Karpas-422 (cell line): ENCODE results near the gene BAIAP2L1. TPM values are rescaled to one million over a fixed set of nuclear protein-coding genes. Genes with fewer than 3 reads are reported as not detected.
"Not testable (repeated sequence)": the region's sequence is repeated elsewhere in the genome, so short reads cannot be mapped to it uniquely, and the experiment has no call there.

Experiments
- DNase-seq: peaks from one replicate; pipeline ENCODE4 v3.0.0-alpha.2; 2015
- H2AFZ ChIP-seq: fragments of 200-600 bp; sonication (generic); 2 replicates; pipeline ENCODE4 v1.6.1; 2014; ENCODE audit warnings: antibody characterized with exemption, low read length, mixed read lengths
- H3K27ac ChIP-seq: fragments of 200-600 bp; sonication (generic); 2 replicates; pipeline ENCODE4 v1.5.1; 2014; ENCODE audit warnings: mild to moderate bottlenecking, low read length, moderate library complexity
- H3K27me3 ChIP-seq: fragments of 200-600 bp; sonication (generic); 2 replicates; pipeline ENCODE4 v1.6.1; 2014; ENCODE audit warnings: low read length, mixed read lengths
- H3K36me3 ChIP-seq: fragments of 200-600 bp; sonication (generic); 2 replicates; pipeline ENCODE4 v1.6.1; 2014; ENCODE audit warnings: low read length, mixed read lengths; ENCODE audit not compliant: insufficient read depth
- H3K4me1 ChIP-seq: fragments of 200-600 bp; sonication (generic); 2 replicates; pipeline ENCODE4 v1.6.1; 2014; ENCODE audit warnings: mild to moderate bottlenecking, low read length, mixed read lengths
- H3K4me2 ChIP-seq: fragments of 200-600 bp; sonication (generic); 2 replicates; pipeline ENCODE4 v1.6.1; 2014; ENCODE audit warnings: low read length, low read depth, mild to moderate bottlenecking; ENCODE audit not compliant: poor library complexity, severe bottlenecking
- H3K4me3 ChIP-seq: fragments of 200-600 bp; sonication (generic); 2 replicates; pipeline ENCODE4 v1.5.1; 2014; ENCODE audit warnings: mild to moderate bottlenecking, antibody characterized with exemption, low read length, mixed read lengths
- H3K79me2 ChIP-seq: fragments of 200-600 bp; sonication (generic); 2 replicates; pipeline ENCODE4 v1.6.1; 2014; ENCODE audit warnings: mild to moderate bottlenecking, low read length, mixed read lengths
- H3K9ac ChIP-seq: fragments of 200-600 bp; sonication (generic); 2 replicates; pipeline ENCODE4 v1.6.0; 2014; ENCODE audit warnings: low read length
- H3K9me2 ChIP-seq: fragments of 200-600 bp; sonication (generic), shearing (Covaris generic); replicated peaks from 2 replicates; pipeline ENCODE4 v1.6.0; 2014; ENCODE audit warnings: mild to moderate bottlenecking, low read length, moderate library complexity; ENCODE audit not compliant: insufficient read depth
- H3K9me3 ChIP-seq: fragments of 300-700, 200-600 bp; sonication (generic); 2 replicates; pipeline ENCODE4 v1.6.1; 2014; ENCODE audit warnings: low read length, mixed read lengths
- H4K20me1 ChIP-seq: fragments of 200-600 bp; sonication (generic); 2 replicates; pipeline ENCODE4 v1.6.1; 2014; ENCODE audit warnings: mild to moderate bottlenecking, antibody characterized with exemption, low read length, low read depth; ENCODE audit not compliant: insufficient read depth
- total RNA-seq: library from RNA; depleted of rRNA; stranded (reverse); fragments of >200 nt; shearing (Covaris generic); gene quantifications from 2 replicates; pipeline ENCODE4 v1.2.3, GENCODE V29; 2014; ENCODE audit warnings: low replicate concordance

BAIAP2L1 gene
- total RNA-seq, 1 experiment from 2014 or later: not detected

GRCh38 chr7:98319176-98319575 is 81.7 kb downstream of the BAIAP2L1 start:
- Histone ChIP-seq H3K27me3 (no peaks in the 10 kb centered on the region), H3K9me3 (no peaks in the 10 kb centered on the region), H3K27ac (no peak overlapping the region), H2AFZ (no peak overlapping the region), H3K9ac (no peak overlapping the region), H3K79me2 (no peaks in the 10 kb centered on the region), H3K36me3 (no peaks in the 10 kb centered on the region), H3K4me2 (no peak overlapping the region), H3K9me2 (no peaks in the 10 kb centered on the region), H3K4me1 (peaks cover 28% of the 10 kb centered on the region), H3K4me3 (no peak overlapping the region), H4K20me1 (no peaks in the 10 kb centered on the region)
- no peak for DNase-seq

- DNase-seq: no peak
- H3K36me3 ChIP-seq: no peaks in the 10 kb centered on the region
- no peak overlapping the region for H3K4me2 ChIP-seq
- H3K9ac ChIP-seq: no peak overlapping the region
- no peaks in the 10 kb centered on the region for H3K9me2 ChIP-seq
- no peaks in the 10 kb centered on the region for H3K27me3 ChIP-seq
- H3K4me3 ChIP-seq: no peak overlapping the region
- no peaks in the 10 kb centered on the region for H3K9me3 ChIP-seq
- H3K79me2 ChIP-seq: no peaks in the 10 kb centered on the region
- no peak overlapping the region for H2AFZ ChIP-seq
- H4K20me1 ChIP-seq: no peaks in the 10 kb centered on the region
- no peak overlapping the region for H3K27ac ChIP-seq
- H3K4me1 ChIP-seq: peaks cover 31% of the 10 kb centered on the region
Measured at GRCh38 chr7:98317366-98318040, 83.4 kb downstream of the BAIAP2L1 start.

GRCh38 chr7:98315994-98316527 is 84.8 kb downstream of the BAIAP2L1 start:
- H3K9me3 ChIP-seq, H3K9ac ChIP-seq, H3K27me3 ChIP-seq, DNase-seq, H2AFZ ChIP-seq, H4K20me1 ChIP-seq, H3K36me3 ChIP-seq, H3K9me2 ChIP-seq, H3K79me2 ChIP-seq: not testable (repeated sequence)
- Histone ChIP-seq H3K4me3 (peak overlapping the region; percentile 44; the same call in 1 of the 2 replicates), H3K4me1 (peaks cover 31% of the 10 kb centered on the region), H3K4me2 (peak overlapping the region; percentile 49), H3K27ac (peak overlapping the region; percentile 98)

GRCh38 chr7:98315318-98315993 is 85.4 kb downstream of the BAIAP2L1 start:
- no peak overlapping the region for H2AFZ ChIP-seq
- peak overlapping the region; percentile 56; the same call in 1 of the 2 replicates for H3K9ac ChIP-seq
- H3K4me2 ChIP-seq: peak overlapping the region; percentile 56
- H3K79me2 ChIP-seq: no peaks in the 10 kb centered on the region
- H3K4me3 ChIP-seq: peak overlapping the region; percentile 44; the same call in 1 of the 2 replicates
- no peaks in the 10 kb centered on the region for H3K36me3 ChIP-seq
- no peaks in the 10 kb centered on the region for H4K20me1 ChIP-seq
- H3K9me3 ChIP-seq: no peaks in the 10 kb centered on the region
- no peaks in the 10 kb centered on the region for H3K9me2 ChIP-seq
- DNase-seq: peak; percentile 86
- H3K27ac ChIP-seq: peak overlapping the region; percentile 98
- H3K27me3 ChIP-seq: no peaks in the 10 kb centered on the region
- H3K4me1 ChIP-seq: peaks cover 31% of the 10 kb centered on the region

GRCh38 chr7:98314469-98314868 is 86.4 kb downstream of the BAIAP2L1 start:
- peak; percentile 79 for DNase-seq
- Histone ChIP-seq H3K4me2 (peak overlapping the region; percentile 56), H3K79me2 (no peaks in the 10 kb centered on the region), H3K4me1 (peaks cover 31% of the 10 kb centered on the region), H4K20me1 (no peaks in the 10 kb centered on the region), H3K9me3 (no peaks in the 10 kb centered on the region), H3K9me2 (no peaks in the 10 kb centered on the region), H3K9ac (peak overlapping the region; percentile 56), H2AFZ (no peak overlapping the region), H3K4me3 (0 out of 2 replicates have a peak overlapping the region, but pooled peaks have one; percentile 26), H3K36me3 (no peaks in the 10 kb centered on the region), H3K27me3 (no peaks in the 10 kb centered on the region), H3K27ac (peak overlapping the region; percentile 98)

GRCh38 chr7:98312201-98312600 is 88.7 kb downstream of the BAIAP2L1 start:
- Histone ChIP-seq H3K9ac (no peak overlapping the region), H3K79me2 (no peaks in the 10 kb centered on the region), H3K9me3 (no peaks in the 10 kb centered on the region), H3K4me1 (peaks cover 25% of the 10 kb centered on the region), H3K9me2 (no peaks in the 10 kb centered on the region), H2AFZ (no peak overlapping the region), H3K4me2 (no peak overlapping the region), H3K27me3 (no peaks in the 10 kb centered on the region), H4K20me1 (no peaks in the 10 kb centered on the region), H3K4me3 (no peak overlapping the region), H3K27ac (no peak overlapping the region), H3K36me3 (no peaks in the 10 kb centered on the region)
- no peak for DNase-seq

GRCh38 chr7:98309566-98309965 is 91.3 kb downstream of the BAIAP2L1 start:
- H3K9ac ChIP-seq: no peak overlapping the region
- no peaks in the 10 kb centered on the region for H3K36me3 ChIP-seq
- H3K79me2 ChIP-seq: no peaks in the 10 kb centered on the region
- no peak overlapping the region for H3K4me3 ChIP-seq
- H3K9me3 ChIP-seq: no peaks in the 10 kb centered on the region
- no peak overlapping the region for H3K27ac ChIP-seq
- H3K9me2 ChIP-seq: no peaks in the 10 kb centered on the region
- no peak overlapping the region for H2AFZ ChIP-seq
- peaks cover 7% of the 10 kb centered on the region for H3K4me1 ChIP-seq
- H3K27me3 ChIP-seq: no peaks in the 10 kb centered on the region
- no peaks in the 10 kb centered on the region for H4K20me1 ChIP-seq
- DNase-seq: no peak
- H3K4me2 ChIP-seq: no peak overlapping the region

GRCh38 chr7:98307971-98308466 is 92.9 kb downstream of the BAIAP2L1 start:
- no peak overlapping the region for H3K27ac ChIP-seq

More at GRCh38 chr7:98307971-98308466, 92.9 kb downstream of the BAIAP2L1 start:
- H4K20me1 ChIP-seq: no peaks in the 10 kb centered on the region
- no peak overlapping the region for H3K4me2 ChIP-seq
- H3K79me2 ChIP-seq: no peaks in the 10 kb centered on the region
- DNase-seq: no peak
- H3K4me3 ChIP-seq: no peak overlapping the region
- H3K4me1 ChIP-seq: no peaks in the 10 kb centered on the region
- H3K9me2 ChIP-seq: no peaks in the 10 kb centered on the region
- H3K27me3 ChIP-seq: no peaks in the 10 kb centered on the region
- no peak overlapping the region for H3K9ac ChIP-seq
- H3K36me3 ChIP-seq: no peaks in the 10 kb centered on the region
- no peaks in the 10 kb centered on the region for H3K9me3 ChIP-seq
- H2AFZ ChIP-seq: no peak overlapping the region
